Thyroid gland (tissue), 4 donors: ENCODE results near the gene NCOA5. TPM values are rescaled to one million over a fixed set of nuclear protein-coding genes. Genes with fewer than 3 reads are reported as not detected.

Experiments used
- DNase-seq, 2 donors: peaks; one replicate each; pipeline ENCODE4 v3.0.0-alpha.2; 2019
- H3K27ac ChIP-seq, 3 donors: fragments of 200-600 bp; sonication (generic); 1 replicate in 2 of 3; 2 replicates in 1 of 3; pipeline ENCODE4 v1.5.1; 2016 to 2019; ENCODE audit warnings: mild to moderate bottlenecking in 1 of 3, moderate library complexity in 1 of 3
- H3K27me3 ChIP-seq: fragments of 200-600 bp; sonication (generic); one replicate; pipeline ENCODE4 v1.5.1; 2019
- H3K36me3 ChIP-seq, 2 donors: fragments of 200-600 bp; sonication (generic); one replicate each; pipeline ENCODE4 v1.5.1; 2016 to 2019
- H3K4me1 ChIP-seq, 2 donors: fragments of 200-600 bp; sonication (generic); one replicate each; pipeline ENCODE4 v1.5.1; 2017 to 2019
- H3K4me3 ChIP-seq, 3 donors: fragments of 200-600 bp; sonication (generic); replicated peaks in 1 of 3; 1 replicate in 2 of 3; 2 replicates in 1 of 3; pipeline ENCODE4 v1.5.1; 2016; ENCODE audit warnings: mild to moderate bottlenecking in 1 of 3
- H3K9me3 ChIP-seq: fragments of 200-600 bp; sonication (generic); one replicate; pipeline ENCODE4 v1.5.1; 2017
- CTCF ChIP-seq, 6 experiments: fragments of 200-600 bp in 3 of 6; fragments of 450-650 bp in 3 of 6; sonication (generic) in 3 of 6; IDR thresholded peaks; one replicate each; pipeline ENCODE4 v1.5.1; 2016 to 2019; ENCODE audit warnings: antibody characterized with exemption in 6 of 6, mild to moderate bottlenecking in 2 of 6, inconsistent platforms in 1 of 6, moderate library complexity in 1 of 6
- POLR2A ChIP-seq, 2 donors: fragments of 450-650 bp; IDR thresholded peaks; one replicate each; pipeline ENCODE4 v1.6.1; 2017; ENCODE audit warnings: antibody characterized with exemption in 2 of 2, mild to moderate bottlenecking in 2 of 2, moderate library complexity in 1 of 2
- WGBS, 2 donors: methylation state at CpG; one replicate each; pipeline ENCODE4 v1.1.5; 2017; 5-methylcytosine and 5-hydroxymethylcytosine counted together
- intact Hi-C: fragments of 100-400 bp; cut with DNase I; formaldehyde crosslinking; loops from one replicate; pipeline ENCODE4 v1.15.1; 2023
- total RNA-seq, 4 donors: library from RNA; depleted of rRNA; stranded (reverse); fragments of >200 nt; gene quantifications; one replicate each; pipeline ENCODE4 v1.2.3, GENCODE V29; 2016

The NCOA5 gene
- total RNA-seq, 4 donors from 2014 or later: 31.4 to 46.1 (median 37.4) TPM

- Histone ChIP-seq H3K27ac (no peak overlapping the region), H3K27me3 (no peaks in the 10 kb centered on the region), H3K4me1 (peaks cover 12% of the 10 kb centered on the region in 2 donors), H3K4me3 (no peak overlapping the region), H3K36me3 (no peaks in the 10 kb centered on the region), H3K9me3 (no peaks in the 10 kb centered on the region)
- no peak for DNase-seq
- TF ChIP-seq CTCF (IDR thresholded peaks at IDR 0.05) (no peak), POLR2A (IDR thresholded peaks at IDR 0.05) (no peak)
- WGBS, 2 donors: 62 to 82% methylated on average over 2 of the region's 2 CpGs
- intact Hi-C loops: no loop called here
These were observed 24.7 kb upstream of the NCOA5 start for GRCh38 chr20:46114449-46114848.

GRCh38 chr20:46113113-46113470 is 23.3 kb upstream of the NCOA5 start:
- Histone ChIP-seq H3K27ac (no peak overlapping the region), H3K36me3 (no peaks in the 10 kb centered on the region), H3K27me3 (no peaks in the 10 kb centered on the region), H3K9me3 (no peaks in the 10 kb centered on the region), H3K4me3 (no peak overlapping the region), H3K4me1 (peaks cover 5% of the 10 kb centered on the region in 2 donors)
- TF ChIP-seq POLR2A (IDR thresholded peaks at IDR 0.05): no peak
- no peak for TF ChIP-seq CTCF (IDR thresholded peaks at IDR 0.05)
- DNase-seq: no peak
- intact Hi-C loops: no loop called here
- whole genome bisulfite sequencing, 2 donors: 68 to 72% methylated on average over 3 of the region's 3 CpGs

- TF ChIP-seq POLR2A (IDR thresholded peaks at IDR 0.05): no peak
- TF ChIP-seq CTCF (IDR thresholded peaks at IDR 0.05): no peak
- H3K9me3 ChIP-seq: no peaks in the 10 kb centered on the region
- peaks cover 3 to 4% of the 10 kb centered on the region in 2 donors for H3K4me1 ChIP-seq
- no peak overlapping the region for H3K27ac ChIP-seq
- 65 to 69% methylated on average over 10 of the region's 10 CpGs for WGBS, 2 donors
- H3K36me3 ChIP-seq: no peaks in the 10 kb centered on the region
- H3K4me3 ChIP-seq: no peak overlapping the region
- intact Hi-C loops: no loop called here
- H3K27me3 ChIP-seq: no peaks in the 10 kb centered on the region
- no peak for DNase-seq
These were observed 22.8 kb upstream of the NCOA5 start for GRCh38 chr20:46112430-46113112.

- H3K4me1 ChIP-seq: no peaks in the 10 kb centered on the region
- no peak for DNase-seq
- H3K36me3 ChIP-seq: no peaks in the 10 kb centered on the region
- TF ChIP-seq POLR2A (IDR thresholded peaks at IDR 0.05): no peak
- no peak for TF ChIP-seq CTCF (IDR thresholded peaks at IDR 0.05)
- intact Hi-C loops: no loop called here
- no peaks in the 10 kb centered on the region for H3K9me3 ChIP-seq
- no peak overlapping the region for H3K27ac ChIP-seq
- no peak overlapping the region for H3K4me3 ChIP-seq
- no peaks in the 10 kb centered on the region for H3K27me3 ChIP-seq
These were observed 22.1 kb upstream of the NCOA5 start for GRCh38 chr20:46111836-46112212.

- 45 to 63% methylated on average over 5 of the region's 5 CpGs for WGBS, 2 donors
- H3K36me3 ChIP-seq: no peaks in the 10 kb centered on the region
- TF ChIP-seq POLR2A (IDR thresholded peaks at IDR 0.05) (no peak), CTCF (IDR thresholded peaks at IDR 0.05) (no peak)
- H3K27me3 ChIP-seq: no peaks in the 10 kb centered on the region
- H3K9me3 ChIP-seq: no peaks in the 10 kb centered on the region
- H3K4me1 ChIP-seq: no peaks in the 10 kb centered on the region
- intact Hi-C loops: no loop called here
- no peak overlapping the region for H3K4me3 ChIP-seq
- H3K27ac ChIP-seq: no peak overlapping the region
- DNase-seq: no peak
These were observed 21.5 kb upstream of the NCOA5 start for GRCh38 chr20:46111028-46111835.
